Measurements from ENCODE around the gene COL7A1.

GRCh38 chr3:48535578-48535977 lies 59.6 kb downstream of the COL7A1 start:
- TF ChIP-seq EZH2 (IDR thresholded peaks at IDR 0.05) (no peak), POLR2AphosphoS5 (IDR thresholded peaks at IDR 0.05; ENCODE audit: borderline replicate concordance, low read depth, low read length) (no peak)

All from SK-N-MC (cell line).